Measurements from ENCODE around the gene NFKBIZ. TPM values are rescaled to one million over a fixed set of nuclear protein-coding genes. Genes with fewer than 3 reads are reported as not detected.
"Not testable (repeated sequence)": the region's sequence is repeated elsewhere in the genome, so short reads cannot be mapped to it uniquely, and the experiment has no call there.

NFKBIZ gene
- total RNA-seq, 1 donor from 2014 or later: 16.5 TPM

GRCh38 chr3:101850246-101851051, 1.1 kb downstream of the NFKBIZ start:
- peak; percentile 37 for DNase-seq (ENCODE audit: low read depth, low spot score)

DNA sequence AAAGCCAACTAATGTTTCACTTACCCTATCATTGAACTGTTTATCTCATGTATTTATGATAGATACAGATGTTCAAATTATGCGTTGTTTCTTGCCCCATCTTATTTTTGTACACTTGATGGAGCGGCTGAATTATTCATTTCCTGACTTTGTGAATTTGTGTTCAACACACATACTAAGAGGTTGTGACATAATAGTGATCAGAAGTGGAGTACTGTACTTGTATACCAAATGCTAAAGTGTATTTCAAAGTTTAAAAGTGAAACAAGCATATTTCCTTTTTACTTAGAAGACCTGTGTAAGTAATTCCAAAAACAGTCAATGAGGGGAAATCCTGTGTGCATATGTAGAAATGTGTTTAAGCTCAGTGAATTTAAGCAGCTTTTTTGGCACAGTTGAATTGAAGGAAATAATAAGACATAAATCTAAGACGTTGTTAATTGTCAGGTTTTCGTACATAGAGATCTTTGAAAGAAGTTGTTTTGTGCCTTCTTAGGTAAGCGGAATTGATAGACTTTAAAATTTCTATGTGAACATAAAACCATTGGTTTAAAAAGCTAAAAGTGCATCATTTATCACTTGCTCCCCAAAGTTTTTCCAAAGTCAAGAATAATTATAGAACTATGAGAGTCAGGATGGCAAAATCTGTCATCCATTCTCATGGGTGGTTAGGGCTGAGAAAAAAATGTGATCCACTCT, 1.9 kb downstream of the NFKBIZ start:
- DNase-seq (ENCODE audit: low read depth, low spot score): peak; percentile 55

GRCh38 chr3:101851850-101852714, 2.8 kb downstream of the NFKBIZ start:
- no peak for DNase-seq (ENCODE audit: low read depth, low spot score)

- DNase-seq (ENCODE audit: low read depth, low spot score): no peak
Measured at GRCh38 chr3:101852983-101853840, 3.9 kb downstream of the NFKBIZ start.

- DNase-seq (ENCODE audit: low read depth, low spot score): no peak
Measured at GRCh38 chr3:101853982-101854381, 4.7 kb downstream of the NFKBIZ start.

DNA sequence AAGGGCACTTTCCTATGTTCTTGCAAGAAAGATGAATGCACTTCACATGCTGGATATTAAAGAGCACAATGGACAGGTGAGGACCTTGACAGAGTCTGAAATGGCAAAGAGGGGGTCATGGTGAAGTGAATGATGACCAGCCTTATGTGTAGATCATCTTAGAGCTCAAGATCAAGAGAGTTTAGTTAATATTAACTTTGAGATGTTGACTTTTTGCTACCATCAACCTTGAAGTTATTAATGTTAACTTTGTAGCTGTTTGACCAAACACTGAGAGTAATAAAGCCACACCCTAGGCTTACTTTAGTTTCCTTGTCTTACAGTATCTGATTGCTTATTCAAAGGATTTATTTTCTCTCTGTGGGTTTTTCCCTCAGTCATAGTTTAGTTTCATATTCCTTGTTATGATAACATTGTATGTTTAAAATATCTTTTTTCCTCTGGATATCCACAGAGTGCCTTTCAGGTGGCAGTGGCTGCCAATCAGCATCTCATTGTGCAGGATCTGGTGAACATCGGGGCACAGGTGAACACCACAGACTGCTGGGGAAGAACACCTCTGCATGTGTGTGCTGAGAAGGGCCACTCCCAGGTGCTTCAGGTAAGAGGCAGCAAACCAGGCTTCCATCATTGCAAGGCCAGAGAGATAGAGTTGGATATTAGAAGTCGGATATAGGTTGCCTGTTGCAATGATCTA, 5.4 kb downstream of the NFKBIZ start:
- DNase-seq (ENCODE audit: low read depth, low spot score): no peak

- DNase-seq (ENCODE audit: low read depth, low spot score): no peak
Measured at GRCh38 chr3:101857301-101857741, 8.0 kb downstream of the NFKBIZ start.

DNA sequence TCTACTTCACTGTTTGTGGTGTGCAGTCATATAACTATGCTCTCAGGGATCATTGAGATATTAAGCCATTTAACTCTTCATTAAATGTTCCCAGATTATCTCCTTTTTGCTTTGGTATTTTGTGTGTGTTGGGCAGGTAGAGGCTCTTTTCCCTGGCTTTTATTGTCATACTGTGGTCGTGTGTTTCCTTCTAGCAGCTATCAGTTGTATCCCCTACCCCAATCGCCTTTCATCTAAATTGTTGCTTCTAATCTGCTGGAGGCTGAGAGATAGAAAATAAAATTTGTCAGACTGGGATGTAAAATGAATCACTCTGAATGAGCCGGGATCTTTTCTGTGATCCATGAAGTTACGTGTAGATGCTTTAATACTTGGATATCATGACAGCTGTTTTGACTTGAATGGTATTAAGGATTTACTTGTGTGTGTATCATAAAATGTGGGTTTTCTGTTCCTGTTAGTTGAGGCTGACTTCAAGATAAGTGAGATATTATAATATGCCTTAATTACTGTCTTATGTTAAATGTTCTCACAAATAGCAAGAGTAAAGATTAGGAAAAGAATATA, 9.2 kb downstream of the NFKBIZ start:
- DNase-seq (ENCODE audit: low read depth, low spot score): no peak

DNA sequence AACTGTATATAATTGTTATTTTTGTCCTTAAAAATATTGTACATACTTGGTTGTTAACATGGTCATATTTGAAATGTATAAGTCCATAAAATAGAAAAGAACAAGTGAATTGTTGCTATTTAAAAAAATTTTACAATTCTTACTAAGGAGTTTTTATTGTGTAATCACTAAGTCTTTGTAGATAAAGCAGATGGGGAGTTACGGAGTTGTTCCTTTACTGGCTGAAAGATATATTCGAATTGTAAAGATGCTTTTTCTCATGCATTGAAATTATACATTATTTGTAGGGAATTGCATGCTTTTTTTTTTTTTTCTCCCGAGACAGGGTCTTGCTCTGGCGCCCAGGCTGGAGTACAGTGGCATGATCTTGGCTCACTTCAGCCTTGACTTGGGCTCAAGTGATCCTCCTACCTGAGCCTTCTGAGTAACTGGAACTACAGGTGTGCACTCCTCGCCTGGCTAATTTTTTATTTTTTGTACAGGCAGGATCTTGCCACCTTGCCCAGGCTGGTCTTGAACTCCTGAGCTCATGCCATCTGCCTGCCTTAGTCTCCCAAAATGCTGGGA, 10.7 kb downstream of the NFKBIZ start:
- DNase-seq (ENCODE audit: low read depth, low spot score): no peak

DNA sequence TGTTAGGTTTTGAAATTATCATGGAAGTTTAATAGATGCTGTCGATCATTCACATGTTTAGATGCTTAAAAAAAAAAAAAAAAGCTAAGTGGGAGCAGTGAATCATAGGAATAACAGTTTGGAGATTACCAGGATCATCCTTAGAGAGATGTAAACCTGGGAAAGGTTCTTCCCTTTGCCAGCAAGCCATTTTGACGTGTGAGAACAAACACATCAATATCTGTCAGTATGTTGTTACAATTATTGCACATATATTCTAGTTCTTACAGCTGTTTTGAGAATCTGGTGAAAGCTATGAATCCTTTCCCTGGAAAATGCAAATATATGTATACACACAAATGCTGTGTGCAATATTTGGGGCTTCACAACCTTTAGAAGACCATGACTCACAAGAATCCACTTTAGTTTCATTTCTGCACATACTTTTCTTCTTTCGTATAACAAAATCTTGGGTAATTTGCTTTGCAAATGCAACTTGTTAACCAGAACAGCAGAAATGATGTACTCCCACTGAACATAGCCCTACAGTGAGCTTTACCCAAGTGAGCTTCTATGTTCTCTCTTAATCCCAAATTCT, 12.0 kb downstream of the NFKBIZ start:
- no peak for DNase-seq (ENCODE audit: low read depth, low spot score)

- DNase-seq (ENCODE audit: low read depth, low spot score): no peak
Measured at GRCh38 chr3:101861789-101862415, 12.6 kb downstream of the NFKBIZ start.

DNA sequence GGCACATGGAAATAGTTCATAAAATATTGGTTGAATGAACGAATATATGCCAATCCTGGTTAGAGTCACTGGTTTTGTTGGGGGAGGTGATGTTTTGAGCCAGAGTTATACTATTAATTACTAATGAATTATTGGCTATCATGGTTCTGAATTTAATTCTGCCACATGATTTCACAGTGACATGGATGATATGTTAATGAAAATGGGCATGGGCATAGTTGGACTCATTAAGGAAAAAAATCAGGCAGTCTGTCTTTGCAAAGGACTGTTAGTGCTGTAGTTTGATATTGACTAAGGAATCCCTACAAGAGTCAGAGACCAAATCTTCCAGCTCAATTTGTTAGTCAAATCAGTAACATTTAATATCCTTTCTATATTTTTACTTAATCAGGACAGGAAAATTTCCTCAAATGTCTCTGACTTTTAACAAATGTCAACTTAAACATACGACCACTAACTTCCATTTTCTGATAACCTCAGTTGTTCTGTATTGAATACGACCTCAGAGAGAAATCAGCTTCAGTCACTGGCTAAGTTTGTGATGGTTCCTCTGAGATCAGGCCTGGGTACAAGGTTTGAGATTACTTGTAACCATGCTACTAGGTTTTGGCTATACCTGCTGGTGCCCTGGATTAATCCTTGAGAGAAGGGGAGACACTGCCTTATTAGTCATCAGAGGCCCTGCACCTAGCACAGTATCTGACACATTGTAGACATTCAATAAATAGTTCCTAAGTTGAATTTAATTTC, 13.3 kb downstream of the NFKBIZ start:
- DNase-seq (ENCODE audit: low read depth, low spot score): no peak

DNA sequence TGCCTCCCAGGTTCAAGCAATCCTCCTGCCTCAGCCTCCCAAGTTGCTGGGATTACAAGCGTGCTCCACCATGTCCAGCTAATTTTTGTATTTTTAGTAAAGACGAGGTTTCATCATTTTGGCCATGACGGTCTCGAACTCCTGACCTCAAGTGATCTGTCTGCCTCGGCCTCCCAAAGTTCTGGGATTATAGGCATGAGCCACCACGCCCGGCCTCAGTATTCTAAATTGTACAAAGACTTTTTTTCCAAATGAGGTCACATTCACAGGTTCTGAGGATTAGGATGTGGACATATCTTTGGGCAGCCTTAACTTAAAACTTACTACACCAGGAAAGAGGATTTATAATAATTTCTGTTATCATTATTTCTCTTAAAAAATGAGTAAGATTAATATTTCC, 15.6 kb downstream of the NFKBIZ start:
- DNase-seq (ENCODE audit: low read depth, low spot score): not testable (repeated sequence)

- DNase-seq (ENCODE audit: low read depth, low spot score): no peak
Measured at GRCh38 chr3:101865751-101866509, 16.6 kb downstream of the NFKBIZ start.

GRCh38 chr3:101867511-101867910, 18.2 kb downstream of the NFKBIZ start:
- DNase-seq (ENCODE audit: low read depth, low spot score): no peak

DNA sequence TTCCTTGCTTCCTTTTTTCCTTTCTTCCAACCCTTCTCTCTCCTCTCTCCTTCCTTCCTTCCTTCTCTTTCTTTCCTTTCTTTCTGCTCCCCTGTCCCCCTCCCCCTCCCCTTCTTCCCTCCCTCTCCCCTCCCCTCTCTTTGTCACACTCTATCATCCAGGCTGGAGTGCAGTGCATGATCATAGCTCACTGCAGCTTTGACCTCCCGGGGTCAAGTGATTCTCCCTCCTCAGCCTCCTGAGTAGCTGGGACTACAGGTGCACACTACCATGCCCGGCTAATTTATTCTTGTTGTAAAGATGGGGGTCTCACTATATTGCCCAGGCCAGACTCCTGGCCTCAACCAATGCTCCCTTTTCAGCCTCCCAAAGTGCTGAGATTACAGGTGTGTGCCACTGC, 18.7 kb downstream of the NFKBIZ start:
- no peak for DNase-seq (ENCODE audit: low read depth, low spot score)

Data from pulmonary artery endothelial cell (primary cell).